ENCODE measurements around the gene PRSS56.

The PRSS56 gene

DNA sequence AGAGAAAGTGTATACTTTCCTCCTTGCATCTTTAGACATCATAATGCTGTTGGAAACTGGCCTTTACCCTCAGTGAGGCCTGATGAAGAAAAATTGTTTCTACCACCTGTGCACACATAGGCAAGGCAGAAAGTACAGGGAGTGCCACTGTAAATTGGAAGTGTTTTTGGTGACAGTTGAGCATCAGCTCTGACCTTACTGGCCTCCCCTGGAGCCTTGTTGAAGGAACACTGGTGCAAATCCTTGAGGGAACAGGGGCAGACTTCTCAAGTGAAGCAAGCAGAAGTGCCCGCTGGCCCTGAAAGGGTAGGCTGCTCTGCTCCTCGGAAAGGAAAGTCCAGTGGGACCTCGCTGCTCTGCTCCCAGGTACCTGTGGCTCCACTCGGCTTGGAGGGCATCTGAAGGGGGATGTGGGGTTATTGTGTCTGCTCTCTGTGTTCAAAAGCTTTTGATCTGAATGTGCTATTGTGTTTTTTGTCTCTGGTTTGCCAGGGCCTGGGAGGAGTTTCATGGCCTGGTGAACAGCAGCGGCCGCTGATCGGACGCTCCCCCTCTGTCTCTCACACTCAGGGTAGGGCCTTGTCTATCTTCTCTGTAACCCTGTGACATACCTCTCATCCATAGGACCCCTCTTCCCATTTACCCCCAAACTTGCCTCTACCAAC lies 53.7 kb downstream of the PRSS56 start:
- no peak overlapping the region for H3K27ac ChIP-seq
- TF ChIP-seq, protein P1, sequence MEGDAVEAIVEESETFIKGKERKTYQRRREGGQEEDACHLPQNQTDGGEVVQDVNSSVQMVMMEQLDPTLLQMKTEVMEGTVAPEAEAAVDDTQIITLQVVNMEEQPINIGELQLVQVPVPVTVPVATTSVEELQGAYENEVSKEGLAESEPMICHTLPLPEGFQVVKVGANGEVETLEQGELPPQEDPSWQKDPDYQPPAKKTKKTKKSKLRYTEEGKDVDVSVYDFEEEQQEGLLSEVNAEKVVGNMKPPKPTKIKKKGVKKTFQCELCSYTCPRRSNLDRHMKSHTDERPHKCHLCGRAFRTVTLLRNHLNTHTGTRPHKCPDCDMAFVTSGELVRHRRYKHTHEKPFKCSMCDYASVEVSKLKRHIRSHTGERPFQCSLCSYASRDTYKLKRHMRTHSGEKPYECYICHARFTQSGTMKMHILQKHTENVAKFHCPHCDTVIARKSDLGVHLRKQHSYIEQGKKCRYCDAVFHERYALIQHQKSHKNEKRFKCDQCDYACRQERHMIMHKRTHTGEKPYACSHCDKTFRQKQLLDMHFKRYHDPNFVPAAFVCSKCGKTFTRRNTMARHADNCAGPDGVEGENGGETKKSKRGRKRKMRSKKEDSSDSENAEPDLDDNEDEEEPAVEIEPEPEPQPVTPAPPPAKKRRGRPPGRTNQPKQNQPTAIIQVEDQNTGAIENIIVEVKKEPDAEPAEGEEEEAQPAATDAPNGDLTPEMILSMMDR (IDR thresholded peaks at IDR 0.05) = no peak
- no peak for TF ChIP-seq ZFX (IDR thresholded peaks at IDR 0.05; ENCODE audit: borderline replicate concordance)

DNA sequence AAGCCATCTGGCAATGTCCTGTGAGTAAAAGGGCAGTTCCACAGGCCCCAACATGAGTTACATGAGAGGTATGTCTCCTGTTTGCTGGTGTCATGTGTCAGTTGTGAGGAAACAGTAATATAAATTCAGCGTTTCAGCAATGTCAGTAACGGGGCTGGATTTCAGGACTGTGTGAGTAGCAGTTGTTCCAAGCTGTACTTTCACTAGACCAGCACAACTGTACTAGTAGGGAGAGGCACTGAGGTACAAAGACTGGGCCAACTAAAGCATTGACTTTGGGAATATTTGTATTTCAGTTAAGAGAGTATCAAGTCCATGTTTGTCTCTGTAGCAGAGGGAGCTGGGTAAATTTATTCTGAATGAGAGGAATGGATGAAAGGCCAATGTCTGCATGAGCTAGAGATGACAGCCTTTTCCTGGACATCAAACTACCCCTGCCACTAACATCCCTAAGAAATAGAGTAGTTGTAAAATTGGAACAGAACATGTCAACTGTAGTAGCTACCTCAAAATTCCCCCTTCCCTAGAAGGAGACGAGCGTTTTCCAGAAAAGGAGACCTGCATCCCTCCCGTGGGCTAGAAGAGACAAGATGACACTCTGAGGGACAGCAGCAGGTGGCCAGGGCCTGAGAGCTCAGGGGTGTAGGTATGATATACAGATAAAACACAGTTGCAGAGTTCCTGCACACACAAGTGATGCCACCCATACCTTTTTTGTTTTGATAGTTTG lies 54.7 kb downstream of the PRSS56 start:
- H3K27ac ChIP-seq = no peak overlapping the region
- TF ChIP-seq, protein P1 (IDR thresholded peaks at IDR 0.05) = no peak
- TF ChIP-seq ZFX (IDR thresholded peaks at IDR 0.05; ENCODE audit: borderline replicate concordance) = no peak
